HEK293 (cell line): ENCODE data around the gene BIRC7.

Source experiments
- CTCF ChIA-PET: fragments of 350-600 bp; formaldehyde crosslinking; extraction: SDS; loops from one replicate; lab custom pipeline; 2021; ENCODE audit warnings: antibody characterized with exemption; lab: Yijun Ruan, JAX
- POLR2A ChIA-PET: fragments of 300-600 bp; formaldehyde crosslinking; extraction: SDS; loops from one replicate; lab custom pipeline; 2020; ENCODE audit warnings: antibody characterized with exemption, inconsistent platforms; lab: Yijun Ruan, JAX
- H3K27ac ChIP-seq: fragments of 200-500 bp; sonication (Bioruptor generic); 2 replicates; pipeline ENCODE4 v1.5.1; 2014; ENCODE audit warnings: low read depth, low read length, control low read depth, inconsistent platforms; ENCODE audit errors: extremely low read depth
- H3K36me3 ChIP-seq, 2 experiments: fragments of 200-500 bp in 1 of 2; sonication (Bioruptor generic) in 1 of 2; 1 replicate in 1 of 2; 2 replicates in 1 of 2; pipeline ENCODE4 v1.5.1; 2014 to 2017; ENCODE audit warnings: inconsistent platforms in 2 of 2, low read length in 2 of 2; ENCODE audit not compliant: control insufficient read depth in 2 of 2, insufficient read depth in 1 of 2
- H3K4me1 ChIP-seq: fragments of 200-500 bp; sonication (Bioruptor generic); 2 replicates; pipeline ENCODE4 v1.5.1; 2014; ENCODE audit warnings: mild to moderate bottlenecking, low read length, inconsistent platforms; ENCODE audit not compliant: control insufficient read depth, insufficient read depth
- H3K4me3 ChIP-seq: 2 replicates; pipeline ENCODE4 v1.5.1; 2011; ENCODE audit warnings: low read depth, mild to moderate bottlenecking, control low read depth, low read length, moderate library complexity
- H3K9me3 ChIP-seq: fragments of 200-500 bp; sonication (Bioruptor generic); 2 replicates; pipeline ENCODE4 v1.5.1; 2014; ENCODE audit warnings: low read depth, low read length, inconsistent platforms; ENCODE audit not compliant: control insufficient read depth, insufficient read depth
- GLIS1 ChIP-seq: fragments of 450-650 bp; formaldehyde crosslinking; IDR thresholded peaks from 2 replicates; pipeline ENCODE4 v1.5.1; 2016; ENCODE audit warnings: missing biosample characterization, missing genetic modification characterization
- PATZ1 ChIP-seq: fragments of 450-650 bp; formaldehyde crosslinking; IDR thresholded peaks from 2 replicates; pipeline ENCODE4 v1.5.1; 2016; ENCODE audit warnings: missing biosample characterization, missing genetic modification characterization
- PRDM10 ChIP-seq: fragments of 450-650 bp; formaldehyde crosslinking; IDR thresholded peaks from 2 replicates; pipeline ENCODE4 v1.5.1; 2016; ENCODE audit warnings: missing biosample characterization, missing genetic modification characterization
- TCF7L2 ChIP-seq: IDR thresholded peaks from 2 replicates; pipeline ENCODE4 v1.6.1; 2011; ENCODE audit warnings: low read depth, mild to moderate bottlenecking, inconsistent platforms, low read length, moderate library complexity, borderline replicate concordance
- ZBTB11 ChIP-seq: fragments of 450-650 bp; formaldehyde crosslinking; conservative IDR thresholded peaks from 2 replicates; pipeline ENCODE4 v1.5.1; 2016; ENCODE audit warnings: low read depth, missing biosample characterization, missing genetic modification characterization
- ZBTB17 ChIP-seq: fragments of 450-650 bp; formaldehyde crosslinking; IDR thresholded peaks from 2 replicates; pipeline ENCODE4 v1.5.1; 2016; ENCODE audit warnings: missing biosample characterization, missing genetic modification characterization
- ZEB2 ChIP-seq: fragments of 450-650 bp; formaldehyde crosslinking; IDR thresholded peaks from 2 replicates; pipeline ENCODE4 v1.5.1; 2016; ENCODE audit warnings: missing biosample characterization, missing genetic modification characterization
- ZFP69B ChIP-seq: fragments of 450-650 bp; formaldehyde crosslinking; IDR thresholded peaks from 2 replicates; pipeline ENCODE4 v1.5.1; 2016; ENCODE audit warnings: missing biosample characterization, missing genetic modification characterization
- ZIC2 ChIP-seq: fragments of 450-650 bp; formaldehyde crosslinking; IDR thresholded peaks from 2 replicates; pipeline ENCODE4 v1.5.1; 2016; ENCODE audit warnings: missing biosample characterization, missing genetic modification characterization
- ZNF121 ChIP-seq: fragments of 450-650 bp; formaldehyde crosslinking; IDR thresholded peaks from 2 replicates; pipeline ENCODE4 v1.5.1; 2016; ENCODE audit warnings: missing biosample characterization, missing genetic modification characterization
- ZNF18 ChIP-seq: fragments of 450-650 bp; formaldehyde crosslinking; IDR thresholded peaks from 2 replicates; pipeline ENCODE4 v1.5.1; 2016; ENCODE audit warnings: missing biosample characterization, missing genetic modification characterization
- ZNF398 ChIP-seq: fragments of 450-650 bp; formaldehyde crosslinking; IDR thresholded peaks from 2 replicates; pipeline ENCODE4 v1.5.1; 2017; ENCODE audit warnings: missing biosample characterization, missing genetic modification characterization
- ZNF416 ChIP-seq: fragments of 450-650 bp; formaldehyde crosslinking; IDR thresholded peaks from 2 replicates; pipeline ENCODE4 v1.5.1; 2016; ENCODE audit warnings: missing biosample characterization, missing genetic modification characterization
- ZNF488 ChIP-seq: fragments of 450-650 bp; formaldehyde crosslinking; IDR thresholded peaks from 2 replicates; pipeline ENCODE4 v1.5.1; 2016; ENCODE audit warnings: missing biosample characterization, missing genetic modification characterization
- ZNF501 ChIP-seq: fragments of 450-650 bp; formaldehyde crosslinking; IDR thresholded peaks from 2 replicates; pipeline ENCODE4 v1.5.1; 2016; ENCODE audit warnings: missing biosample characterization, missing genetic modification characterization
- ZNF514 ChIP-seq: fragments of 450-650 bp; formaldehyde crosslinking; IDR thresholded peaks from 2 replicates; pipeline ENCODE4 v1.5.1; 2016; ENCODE audit warnings: missing biosample characterization, missing genetic modification characterization
- ZNF548 ChIP-seq: fragments of 450-650 bp; formaldehyde crosslinking; IDR thresholded peaks from 2 replicates; pipeline ENCODE4 v1.5.1; 2016; ENCODE audit warnings: missing biosample characterization, missing genetic modification characterization
- ZNF639 ChIP-seq: fragments of 450-650 bp; formaldehyde crosslinking; IDR thresholded peaks from 2 replicates; pipeline ENCODE4 v1.5.1; 2016; ENCODE audit warnings: missing biosample characterization, missing genetic modification characterization

The BIRC7 gene

GRCh38 chr20:63260521-63260920 lies 24.8 kb downstream of the BIRC7 start:
- H3K9me3 ChIP-seq = no peaks in the 10 kb centered on the region
- H3K27ac ChIP-seq = no peak overlapping the region
- POLR2A ChIA-PET = no interaction called here
- CTCF ChIA-PET = interaction anchor here (1.3 kb wide), 1 partner anchor 20 kb away, joined by 3 read pairs; no protein-coding TSS in a partner anchor
- H3K4me3 ChIP-seq = no peak overlapping the region
- no peaks in the 10 kb centered on the region for H3K4me1 ChIP-seq
- no peaks in the 10 kb centered on the region for H3K36me3 ChIP-seq
- no peak for TF ChIP-seq ZNF514 (tag by site-specific recombination)
- TF ChIP-seq ZNF501 (tag by site-specific recombination) = no peak
- TF ChIP-seq ZNF548 (tag by site-specific recombination) = peak; percentile 57; the same call in 1 of the 2 replicates
- no peak for TF ChIP-seq ZNF488 (tag by site-specific recombination)
- TF ChIP-seq ZNF18 = no peak

GRCh38 chr20:63261060-63261794 lies 25.5 kb downstream of the BIRC7 start:
- no peaks in the 10 kb centered on the region for H3K36me3 ChIP-seq
- H3K4me1 ChIP-seq = no peaks in the 10 kb centered on the region
- no peak overlapping the region for H3K27ac ChIP-seq
- no peak overlapping the region for H3K4me3 ChIP-seq
- CTCF ChIA-PET = interaction anchor here (1.3 kb wide), 1 partner anchor 19 kb away, joined by 3 read pairs; no protein-coding TSS in a partner anchor
- no peaks in the 10 kb centered on the region for H3K9me3 ChIP-seq
- POLR2A ChIA-PET = no interaction called here
- no peak for TF ChIP-seq ZEB2 (tag by site-specific recombination)
- no peak for TF ChIP-seq ZNF416 (tag by site-specific recombination)
- TF ChIP-seq PATZ1 (tag by site-specific recombination) = no peak
- no peak for TF ChIP-seq ZNF398
- no peak for TF ChIP-seq ZFP69B (tag by site-specific recombination)
- TF ChIP-seq ZBTB17 (tag by site-specific recombination) = peak; percentile 60
- TF ChIP-seq ZIC2 (tag by site-specific recombination) = peak; percentile 53
- no peak for TF ChIP-seq PRDM10 (tag by site-specific recombination)
- TF ChIP-seq ZNF639 (tag by site-specific recombination) = no peak
- no peak for TF ChIP-seq ZBTB11
- no peak for TF ChIP-seq ZNF121 (tag by site-specific recombination)
- TF ChIP-seq TCF7L2 = no peak
- peak; percentile 41 for TF ChIP-seq GLIS1 (tag by site-specific recombination)
